Spleen (tissue), 11 donors: ENCODE data around the gene EDRF1. TPM values are rescaled to one million over a fixed set of nuclear protein-coding genes. Genes with fewer than 3 reads are reported as not detected.

Source experiments
- DNase-seq: peaks from one replicate; pipeline ENCODE4 v3.0.0-alpha.2; 2020
- H3K27ac ChIP-seq, 8 donors: fragments of 200-600 bp; sonication (generic) in 7 of 8; 1 replicate in 4 of 8; 2 replicates in 4 of 8; pipeline versions ENCODE4 v1.5.0 to v1.8.0; 2016 to 2021; ENCODE audit warnings: inconsistent platforms in 4 of 8, mild to moderate bottlenecking in 4 of 8, moderate library complexity in 1 of 8
- H3K27me3 ChIP-seq, 7 donors: fragments of 200-600 bp; sonication (generic) in 6 of 7; replicated peaks in 1 of 7; 1 replicate in 4 of 7; 2 replicates in 3 of 7; pipeline versions ENCODE4 v1.5.0 to v1.8.0; 2016 to 2021; ENCODE audit warnings: inconsistent platforms in 3 of 7, mild to moderate bottlenecking in 1 of 7
- H3K36me3 ChIP-seq, 6 donors: fragments of 200-600 bp; sonication (generic) in 5 of 6; 1 replicate in 4 of 6; 2 replicates in 2 of 6; pipeline versions ENCODE4 v1.5.0 to v1.8.0; 2016 to 2021; ENCODE audit warnings: inconsistent platforms in 2 of 6
- H3K4me1 ChIP-seq, 6 donors: fragments of 200-600 bp; sonication (generic) in 5 of 6; 1 replicate in 3 of 6; 2 replicates in 3 of 6; pipeline versions ENCODE4 v1.5.0 to v1.8.0; 2016 to 2021; ENCODE audit warnings: inconsistent platforms in 3 of 6
- H3K4me3 ChIP-seq, 8 donors: fragments of 200-600 bp; sonication (generic) in 7 of 8; 1 replicate in 4 of 8; 2 replicates in 4 of 8; pipeline versions ENCODE4 v1.5.0 to v1.8.0; 2016 to 2021; ENCODE audit warnings: inconsistent platforms in 4 of 8, mild to moderate bottlenecking in 4 of 8, moderate library complexity in 2 of 8
- H3K9me3 ChIP-seq, 8 donors: fragments of 200-600 bp; sonication (generic) in 7 of 8; 1 replicate in 4 of 8; 2 replicates in 4 of 8; pipeline versions ENCODE4 v1.5.0 to v1.8.0; 2016 to 2021; ENCODE audit warnings: inconsistent platforms in 4 of 8
- CTCF ChIP-seq, 11 experiments: fragments of 200-600 bp in 7 of 11; fragments of 450-650 bp in 4 of 11; sonication (generic) in 4 of 11; IDR thresholded peaks in 8 of 11; conservative IDR thresholded peaks in 3 of 11; 1 replicate in 7 of 11; 2 replicates in 4 of 11; pipeline versions ENCODE4 v1.4.0 to v1.8.0; 2016 to 2021; ENCODE audit warnings: antibody characterized with exemption in 11 of 11, inconsistent platforms in 4 of 11, mild to moderate bottlenecking in 1 of 11
- POLR2A ChIP-seq, 3 donors: fragments of 450-650 bp; IDR thresholded peaks; one replicate each; pipeline ENCODE4 v1.5.1; 2017; ENCODE audit warnings: antibody characterized with exemption in 3 of 3, mild to moderate bottlenecking in 1 of 3
- POLR2AphosphoS5 ChIP-seq, 3 donors: sonication (generic); formaldehyde crosslinking; IDR thresholded peaks; one replicate each; pipeline ENCODE4 v1.5.1; 2017; ENCODE audit warnings: antibody characterized with exemption in 3 of 3
- WGBS, 5 donors: extraction: QIAGEN DNeasy Blood & Tissue Kit in 3 of 5; methylation state at CpG; one replicate each; pipeline versions ENCODE4 v1.1.5 to v1.1.7; 2013 to 2018; 5-methylcytosine and 5-hydroxymethylcytosine counted together
- intact Hi-C: fragments of 100-400 bp; cut with DNase I; formaldehyde crosslinking; loops from one replicate; pipeline ENCODE4 v1.15.0; 2023; ENCODE audit warnings: low total_unique reads
- polyA plus RNA-seq, 3 donors: library from polyadenylated mRNA; stranded (reverse); fragments of 200-250 nt; gene quantifications; one replicate each; pipeline ENCODE4 v1.2.1, GENCODE V29; 2013
- total RNA-seq, 7 donors: library from RNA; depleted of rRNA in 3 of 7; stranded (reverse); fragments of >200 nt in 3 of 7; fragmentation: NEBNext Ultra II Directional in 4 of 7; extraction: Animal tissue kit (Norgen Biotek cat#: 25700) in 4 of 7; gene quantifications; one replicate each; pipeline versions ENCODE4 v1.1.0 to v1.2.1, GENCODE V29; 2016 to 2021
- donor health status: healthy with polysubstance abuse.
- donor health status: DM: no; HTN: no; CAD: no; lungs with moderate emphysema.
- donor health status: DM: no; HTN: no; CAD: no.
- donor health status: Bipolar disorder and iron deficiency.
- donor health status: healthy.
- donor health status: DM: no; HTN: no; CAD: no.
- donor health status: DM: yes; HTN: yes; CAD: no.

The EDRF1 gene
- total and polyA plus RNA-seq, 10 donors: 17.8 to 47.5 (median 34.3) TPM

GRCh38 chr10:125768219-125768855 lies 48.8 kb downstream of the EDRF1 start:
- H3K4me3 ChIP-seq: no peak overlapping the region

GRCh38 chr10:125769175-125769574 lies 49.7 kb downstream of the EDRF1 start:
- DNase-seq: no peak
- Histone ChIP-seq H3K4me1 (no peaks in the 10 kb centered on the region), H3K27ac (peak overlapping the region in 3 of 8 donors; percentile 23 to 43 (median 35)), H3K9me3 (no peaks in the 10 kb centered on the region), H3K27me3 (peaks cover 0 to 10% (median 0%) of the 10 kb centered on the region in 7 donors), H3K36me3 (peaks cover 0 to 48% (median 20%) of the 10 kb centered on the region in 6 donors), H3K4me3 (no peak overlapping the region)
- WGBS, 5 donors: 93 to 96% (median 94%) methylated on average over 12 of the region's 12 CpGs
- TF ChIP-seq CTCF (IDR thresholded peaks at IDR 0.05 in 8 of 11, conservative IDR thresholded peaks at IDR 0.05 in 3 of 11) (no peak), POLR2A (IDR thresholded peaks at IDR 0.05) (no peak), POLR2AphosphoS5 (IDR thresholded peaks at IDR 0.05) (peak in 1 of 3 donors; percentile 32)
- intact Hi-C loops: no loop called here

More at GRCh38 chr10:125768219-125768855, 48.8 kb downstream of the EDRF1 start:
- peak overlapping the region in 4 of 8 donors; percentile 35 to 46 (median 43) for H3K27ac ChIP-seq
- 73 to 90% (median 80%) methylated on average over 4 of the region's 4 CpGs for WGBS, 5 donors
- DNase-seq: no peak
- intact Hi-C loops: no loop called here
- no peaks in the 10 kb centered on the region for H3K9me3 ChIP-seq
- H3K36me3 ChIP-seq: peaks cover 6 to 57% (median 28%) of the 10 kb centered on the region in 6 donors
- no peaks in the 10 kb centered on the region for H3K4me1 ChIP-seq
- peaks cover 0 to 2% (median 0%) of the 10 kb centered on the region in 7 donors for H3K27me3 ChIP-seq
- no peak for TF ChIP-seq POLR2AphosphoS5 (IDR thresholded peaks at IDR 0.05)
- TF ChIP-seq CTCF (IDR thresholded peaks at IDR 0.05 in 8 of 11, conservative IDR thresholded peaks at IDR 0.05 in 3 of 11): no peak

- WGBS, 5 donors: 87 to 95% (median 92%) methylated on average over 5 of the region's 5 CpGs
- TF ChIP-seq POLR2A (IDR thresholded peaks at IDR 0.05): no peak
- no peak for TF ChIP-seq POLR2AphosphoS5 (IDR thresholded peaks at IDR 0.05)
- no peak for TF ChIP-seq CTCF (IDR thresholded peaks at IDR 0.05 in 8 of 11, conservative IDR thresholded peaks at IDR 0.05 in 3 of 11)
- H3K27me3 ChIP-seq: peaks cover 0 to 21% (median 0%) of the 10 kb centered on the region in 7 donors
- no peak overlapping the region for H3K4me3 ChIP-seq
- DNase-seq: no peak
- H3K27ac ChIP-seq: no peak overlapping the region
- H3K36me3 ChIP-seq: peaks cover 0 to 32% (median 3%) of the 10 kb centered on the region in 6 donors
- H3K9me3 ChIP-seq: no peaks in the 10 kb centered on the region
- no peaks in the 10 kb centered on the region for H3K4me1 ChIP-seq
- intact Hi-C loops: no loop called here
Measured at GRCh38 chr10:125770844-125771243, 51.3 kb downstream of the EDRF1 start.

- TF ChIP-seq POLR2A (IDR thresholded peaks at IDR 0.05) (no peak), POLR2AphosphoS5 (IDR thresholded peaks at IDR 0.05) (peak in 1 of 3 donors; percentile 20), CTCF (IDR thresholded peaks at IDR 0.05 in 8 of 11, conservative IDR thresholded peaks at IDR 0.05 in 3 of 11) (no peak)
- intact Hi-C loops: no loop called here
Measured at GRCh38 chr10:125772112-125772863, 52.8 kb downstream of the EDRF1 start.

More at GRCh38 chr10:125772112-125772863, 52.8 kb downstream of the EDRF1 start:
- Histone ChIP-seq H3K9me3 (no peaks in the 10 kb centered on the region), H3K4me1 (no peaks in the 10 kb centered on the region), H3K36me3 (peaks cover 0 to 17% (median 0%) of the 10 kb centered on the region in 6 donors), H3K27me3 (peaks cover 0 to 21% (median 0%) of the 10 kb centered on the region in 7 donors), H3K27ac (no peak overlapping the region), H3K4me3 (no peak overlapping the region)
- DNase-seq: no peak
- WGBS, 5 donors: 92 to 95% (median 94%) methylated on average over 28 of the region's 28 CpGs
